K562 treated with DMSO at 1 percent for 48 hours (cell line): ENCODE results near the gene ZNF761. TPM values are rescaled to one million over a fixed set of nuclear protein-coding genes. Genes with fewer than 3 reads are reported as not detected.

Source experiments
- total RNA-seq: library from RNA; unstranded; fragments of 300-600 nt; gene quantifications from 2 replicates; pipeline ENCODE4 v1.2.3, GENCODE V29; 2022; ENCODE audit warnings: low replicate concordance; ENCODE audit errors: extremely low read depth

Gene ZNF761
- not detected in 2 replicates for total RNA-seq

DNA sequence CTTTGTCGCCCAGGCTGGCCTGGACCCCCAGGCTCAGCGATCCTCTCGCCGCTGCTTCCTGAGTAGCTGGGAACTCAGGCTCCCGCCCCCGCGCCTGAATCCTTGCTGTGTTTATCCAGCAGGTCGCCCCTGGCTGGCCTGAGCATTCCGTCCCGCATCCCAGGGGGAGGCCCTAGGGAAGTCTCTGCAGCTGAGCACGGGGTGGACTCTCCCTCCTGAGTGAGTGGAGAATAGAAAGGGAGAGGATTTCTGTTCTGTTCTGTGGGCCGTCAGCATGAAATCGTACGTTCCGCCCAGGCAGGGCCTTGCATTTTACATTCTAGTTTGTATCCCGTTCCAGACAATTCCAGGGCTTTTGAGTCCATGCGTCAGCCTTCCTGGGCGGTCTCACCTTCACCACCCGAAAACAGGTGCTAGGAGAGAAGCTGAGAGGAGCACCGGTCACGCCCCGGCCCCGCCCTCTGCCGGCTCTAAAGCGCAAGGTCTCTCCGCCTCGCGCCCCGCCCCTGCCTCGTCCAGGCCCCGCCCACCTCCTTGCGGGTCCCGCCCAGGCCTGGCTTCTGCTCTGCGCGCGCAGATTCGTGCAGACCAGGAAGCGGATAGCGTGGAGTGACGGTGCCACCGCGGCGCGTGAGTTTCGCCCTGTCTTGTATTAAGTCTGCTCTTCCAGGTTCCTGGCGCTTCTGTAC lies at the start of gene ZNF761:
ZNF761 (plus strand) TSS at position 586 of the 689 bp plus-strand sequence. CDS start 15,285 bp downstream, outside the sequence.

DNA sequence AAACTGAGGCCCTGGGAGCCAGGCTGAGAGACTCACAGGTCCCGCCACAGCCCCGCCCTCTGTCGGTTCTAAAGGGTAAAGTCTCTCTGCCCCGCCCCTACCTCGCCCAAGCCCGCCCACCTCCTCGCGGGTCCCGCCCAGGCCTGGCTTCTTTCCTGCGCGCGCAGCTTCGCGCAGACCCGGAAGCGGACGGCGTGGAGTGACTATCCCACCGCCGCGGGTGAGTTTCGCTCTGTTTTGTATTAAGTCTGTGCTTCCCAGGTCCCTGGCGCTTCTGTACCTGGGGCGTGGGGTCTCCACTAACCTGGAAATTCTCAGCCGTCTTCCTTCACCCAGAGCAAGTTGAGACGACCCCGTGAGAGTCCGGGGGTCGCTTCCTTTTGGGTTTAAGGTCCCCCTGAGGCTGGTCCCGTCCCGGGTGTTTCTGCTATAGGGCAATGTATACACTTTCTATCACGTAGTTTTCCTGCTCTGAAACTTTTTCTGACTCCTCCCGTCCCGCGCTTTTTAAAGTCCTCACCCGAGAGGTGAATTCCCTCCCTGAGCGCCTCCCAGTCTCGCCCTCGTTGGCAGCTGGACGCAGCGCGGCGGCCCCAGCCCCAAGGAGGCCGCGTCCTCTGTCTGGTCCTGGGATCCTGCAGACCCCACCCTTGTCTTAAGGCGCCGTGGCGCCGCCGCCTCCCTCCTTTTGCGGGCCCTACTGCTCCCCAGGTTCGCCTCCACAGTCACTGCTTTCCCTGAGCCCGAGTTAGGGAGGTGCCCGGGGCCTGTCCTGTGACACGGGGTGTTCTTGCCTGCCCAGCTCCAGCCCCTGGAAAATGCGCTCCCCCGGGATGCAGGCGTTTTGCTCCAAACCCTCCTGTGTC lies 36.6 kb upstream of the ZNF761 start, which contains the start of gene ZNF765:
ZNF765 (plus strand) TSS at position 176 of the 866 bp plus-strand sequence. CDS start 2,867 bp downstream, outside the sequence.

GRCh38 chr19:53467485-53468262 lies 35.9 kb downstream of the ZNF761 start, which contains the start of gene ZNF813:
ZNF813 (plus strand) TSS chr19:53467733; CDS start chr19:53483823, 16,090 bp downstream.

Other genes starting within 250 kb of the ZNF761 start
- not detected in 2 replicates for gene ZNF665, start 238.6 kb upstream of the ZNF761 start, total RNA-seq
- not detected in 2 replicates for gene ZNF677, start 177.1 kb upstream of the ZNF761 start, total RNA-seq
- not detected in 2 replicates for gene VN1R2, start 173.7 kb upstream of the ZNF761 start, total RNA-seq
- gene VN1R4, start 164.3 kb upstream of the ZNF761 start, total RNA-seq, result not detected in 2 replicates
- not detected in 2 replicates for gene ZNF845, start 98.2 kb upstream of the ZNF761 start, total RNA-seq
- gene ZNF525, start 66.3 kb upstream of the ZNF761 start, total RNA-seq, result not detected in 2 replicates
- not detected in 2 replicates for gene ZNF765, start 36.8 kb upstream of the ZNF761 start, total RNA-seq
- gene ZNF813, start 35.7 kb downstream of the ZNF761 start, total RNA-seq, result not detected in 2 replicates
- gene ZNF331, start 106.2 kb downstream of the ZNF761 start, total RNA-seq, result not detected in 2 replicates
- not detected in 2 replicates for gene DPRX, start 200.0 kb downstream of the ZNF761 start, total RNA-seq